CD4-positive, alpha-beta T cell (primary cell): ENCODE measurements around the gene FHL3. TPM values are rescaled to one million over a fixed set of nuclear protein-coding genes. Genes with fewer than 3 reads are reported as not detected.
A peak's percentile ranks its signal among the peaks of the same experiment; 100 is the strongest.

ENCODE experiments used
- ATAC-seq: fragments of 200-7000 bp; cut with Tn5 transposase; one replicate; pipeline ENCODE4 v1.10.0; 2022; ENCODE audit warnings: mild to moderate bottlenecking; ENCODE audit not compliant: poor library complexity
- CTCF ChIA-PET: fragments of 350-600 bp; sonication (Branson Sonifier 250); formaldehyde crosslinking; loops from one replicate; lab custom pipeline; 2021; ENCODE audit warnings: antibody characterized with exemption, inconsistent platforms; lab: Charles Lee
- POLR2A ChIA-PET: fragments of 350-600 bp; sonication (Branson Sonifier 250); formaldehyde crosslinking; loops from one replicate; lab custom pipeline; 2021; ENCODE audit warnings: antibody characterized with exemption, inconsistent platforms; lab: Charles Lee
- DNase-seq, 14 experiments: peaks; one replicate each; pipeline ENCODE4 v3.0.0-alpha.2; 2013 to 2020; ENCODE audit warnings: mixed read lengths in 2 of 14
- H3K27ac ChIP-seq, 2 donors: one replicate each; pipeline versions ENCODE4 v1.5.1 to v1.7.0; 2013; ENCODE audit warnings: low read length in 2 of 2, low read depth in 1 of 2, mild to moderate bottlenecking in 1 of 2
- H3K27me3 ChIP-seq, 2 experiments: 1 replicate in 1 of 2; 2 replicates in 1 of 2; pipeline versions ENCODE4 v1.6.1 to v1.7.0; 2013; ENCODE audit warnings: low read length in 2 of 2, control low read depth in 1 of 2, mild to moderate bottlenecking in 1 of 2, moderate library complexity in 1 of 2; ENCODE audit not compliant: insufficient read depth in 2 of 2, control insufficient read depth in 1 of 2
- H3K36me3 ChIP-seq: one replicate; pipeline ENCODE4 v1.6.1; 2013; ENCODE audit warnings: low read length, control low read depth; ENCODE audit not compliant: insufficient read depth
- H3K4me1 ChIP-seq: one replicate; pipeline ENCODE4 v1.6.1; 2013; ENCODE audit warnings: low read length, control low read depth; ENCODE audit not compliant: insufficient read depth
- H3K4me3 ChIP-seq: one replicate; pipeline ENCODE4 v1.5.1; 2013; ENCODE audit warnings: mild to moderate bottlenecking, low read length, moderate library complexity
- H3K9me3 ChIP-seq, 2 experiments: 1 replicate in 1 of 2; 2 replicates in 1 of 2; pipeline versions ENCODE4 v1.6.1 to v1.7.0; 2013; ENCODE audit warnings: low read length in 2 of 2, mild to moderate bottlenecking in 2 of 2, control low read depth in 1 of 2, moderate library complexity in 1 of 2; ENCODE audit not compliant: control insufficient read depth in 1 of 2, insufficient read depth in 1 of 2
- H3K27ac Mint-ChIP-seq: one replicate; pipeline ENCODE4 v1.8.0; 2020; ENCODE audit warnings: mixed read lengths
- H3K27me3 Mint-ChIP-seq: one replicate; pipeline ENCODE4 v1.8.0; 2021; ENCODE audit warnings: mixed read lengths
- H3K36me3 Mint-ChIP-seq: one replicate; pipeline ENCODE4 v1.8.0; 2021; ENCODE audit warnings: low read depth, mixed read lengths
- H3K4me1 Mint-ChIP-seq: one replicate; pipeline ENCODE4 v1.8.0; 2021; ENCODE audit warnings: low read depth, mixed read lengths
- H3K4me3 Mint-ChIP-seq: one replicate; pipeline ENCODE4 v1.8.0; 2020; ENCODE audit warnings: mild to moderate bottlenecking, mixed read lengths
- H3K9me3 Mint-ChIP-seq: one replicate; pipeline ENCODE4 v1.8.0; 2020; ENCODE audit warnings: mixed read lengths
- intact Hi-C, 2 experiments: fragments of 100-400 bp; cut with DNase I in 1 of 2; cut with micrococcal nuclease in 1 of 2; formaldehyde crosslinking; loops; one replicate each; pipeline versions ENCODE4 v1.15.1 to v1.9.0; 2023 to 2025; cut with DNase I, micrococcal nuclease
- total RNA-seq, 174 experiments: library from RNA in 2 of 174; stranded (reverse) in 2 of 174; gene quantifications; one replicate each; pipeline ENCODE4 v1.2.3 and lab custom pipeline; 2021 to 2026
- TF ChIP-seq, protein P1 (sequence below): fragments of 200-600 bp; IDR thresholded peaks from one replicate; pipeline ENCODE4 v1.8.0; 2022; ENCODE audit warnings: antibody characterized with exemption, mild to moderate bottlenecking

The FHL3 gene
- total RNA-seq, 2 experiments from 2014 or later, result 3.4 to 3.7 TPM

DNA sequence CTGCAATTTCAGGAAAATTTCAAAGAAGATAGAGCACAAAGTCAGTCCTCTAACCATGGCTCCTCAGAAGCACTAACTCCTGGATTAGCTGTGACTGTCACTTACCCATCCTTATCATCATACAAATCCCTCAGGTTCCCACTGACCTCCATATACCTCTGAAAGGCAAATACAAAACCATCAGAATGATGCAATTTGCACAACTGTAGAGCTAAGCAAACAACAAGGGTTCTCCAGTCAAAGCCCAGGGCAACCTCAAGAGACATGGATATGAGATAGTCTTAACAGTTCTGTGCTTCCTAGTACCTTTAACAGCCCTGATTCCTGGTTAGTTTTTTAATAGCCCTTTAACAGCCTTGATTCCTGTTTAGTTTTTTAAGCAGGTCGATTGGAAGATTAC is 17.6 kb downstream of the FHL3 start:
- TF ChIP-seq, protein P1, sequence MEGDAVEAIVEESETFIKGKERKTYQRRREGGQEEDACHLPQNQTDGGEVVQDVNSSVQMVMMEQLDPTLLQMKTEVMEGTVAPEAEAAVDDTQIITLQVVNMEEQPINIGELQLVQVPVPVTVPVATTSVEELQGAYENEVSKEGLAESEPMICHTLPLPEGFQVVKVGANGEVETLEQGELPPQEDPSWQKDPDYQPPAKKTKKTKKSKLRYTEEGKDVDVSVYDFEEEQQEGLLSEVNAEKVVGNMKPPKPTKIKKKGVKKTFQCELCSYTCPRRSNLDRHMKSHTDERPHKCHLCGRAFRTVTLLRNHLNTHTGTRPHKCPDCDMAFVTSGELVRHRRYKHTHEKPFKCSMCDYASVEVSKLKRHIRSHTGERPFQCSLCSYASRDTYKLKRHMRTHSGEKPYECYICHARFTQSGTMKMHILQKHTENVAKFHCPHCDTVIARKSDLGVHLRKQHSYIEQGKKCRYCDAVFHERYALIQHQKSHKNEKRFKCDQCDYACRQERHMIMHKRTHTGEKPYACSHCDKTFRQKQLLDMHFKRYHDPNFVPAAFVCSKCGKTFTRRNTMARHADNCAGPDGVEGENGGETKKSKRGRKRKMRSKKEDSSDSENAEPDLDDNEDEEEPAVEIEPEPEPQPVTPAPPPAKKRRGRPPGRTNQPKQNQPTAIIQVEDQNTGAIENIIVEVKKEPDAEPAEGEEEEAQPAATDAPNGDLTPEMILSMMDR, result no peak
- H3K4me3 Mint-ChIP-seq, result peak overlapping the region; percentile 100
- Histone ChIP-seq H3K4me1 (peaks cover 22% of the 10 kb centered on the region), H3K9me3 (no peaks in the 10 kb centered on the region), H3K27ac (no peak overlapping the region), H3K27me3 (no peaks in the 10 kb centered on the region), H3K36me3 (peaks cover 49% of the 10 kb centered on the region), H3K4me3 (no peak overlapping the region)
- ATAC-seq, result no peak
- no peak for DNase-seq
- peaks cover 58% of the 10 kb centered on the region for H3K36me3 Mint-ChIP-seq
- peaks cover 28% of the 10 kb centered on the region for H3K4me1 Mint-ChIP-seq
- ChIA-PET CTCF (no interaction called here), POLR2A (interaction anchor here (0.8 kb wide), 1 partner anchor 39 kb away, joined by 3 read pairs; no protein-coding TSS in a partner anchor)
- no peak overlapping the region for H3K27ac Mint-ChIP-seq
- no peaks in the 10 kb centered on the region for H3K9me3 Mint-ChIP-seq
- intact Hi-C loops, result loop anchor here in 1 of 2 experiments (2.0 to 5.0 kb wide), 3 partner anchors 40 to 181 kb away; partner anchors contain the start of genes C1orf122 and INPP5B
- no peaks in the 10 kb centered on the region for H3K27me3 Mint-ChIP-seq

DNA sequence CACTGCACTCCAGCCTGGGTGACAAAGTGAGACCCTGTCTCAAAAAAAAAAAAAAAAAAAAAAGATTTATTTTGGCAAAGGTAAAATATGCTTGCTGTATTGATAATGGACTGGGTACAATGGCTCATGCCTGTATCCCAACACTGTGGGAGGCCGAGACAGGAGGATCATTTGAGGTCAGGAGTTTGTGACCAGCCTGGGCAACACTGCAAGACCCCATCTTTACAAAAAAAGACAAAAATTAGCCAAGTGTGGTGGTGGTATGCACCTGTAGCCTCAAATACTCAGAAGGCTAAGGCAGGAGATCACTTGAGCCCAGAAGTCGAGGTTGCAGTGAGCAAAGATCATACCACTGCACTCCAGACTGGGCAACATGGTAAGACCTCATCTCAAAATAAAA is 21.8 kb downstream of the FHL3 start:
- H3K27ac ChIP-seq, result no peak overlapping the region
- intact Hi-C loops, result no loop called here
- no peaks in the 10 kb centered on the region for H3K9me3 ChIP-seq
- no peak for DNase-seq
- Mint-ChIP-seq H3K27me3 (no peaks in the 10 kb centered on the region), H3K4me1 (peaks cover 12% of the 10 kb centered on the region), H3K27ac (no peak overlapping the region), H3K36me3 (peaks cover 90% of the 10 kb centered on the region), H3K4me3 (no peak overlapping the region), H3K9me3 (no peaks in the 10 kb centered on the region)
- no peak overlapping the region for H3K4me3 ChIP-seq
- H3K27me3 ChIP-seq, result no peaks in the 10 kb centered on the region
- peaks cover 3% of the 10 kb centered on the region for H3K4me1 ChIP-seq
- CTCF ChIA-PET, result no interaction called here
- ATAC-seq, result no peak
- peaks cover 88% of the 10 kb centered on the region for H3K36me3 ChIP-seq
- POLR2A ChIA-PET, result no interaction called here
- TF ChIP-seq, protein P1, result no peak

DNA sequence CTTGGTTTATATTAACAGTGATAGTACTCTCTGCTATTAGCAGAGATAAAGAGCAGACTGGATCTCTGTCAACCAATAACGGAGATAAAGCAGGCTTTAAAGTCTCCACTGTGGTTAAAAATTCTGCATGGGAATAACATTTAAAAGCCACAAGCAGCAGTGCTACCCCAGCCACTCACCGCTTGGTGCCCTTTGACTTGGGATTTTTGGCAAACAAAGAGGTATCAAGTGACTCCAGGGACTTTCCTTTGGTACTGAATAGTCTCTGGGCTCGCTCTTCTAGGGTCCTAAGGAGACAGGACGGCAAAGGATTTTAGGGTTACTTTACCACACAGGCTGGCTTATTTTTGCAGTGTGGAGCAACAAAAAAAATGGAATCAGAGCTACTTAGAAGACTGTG is 26.8 kb downstream of the FHL3 start:
- TF ChIP-seq, protein P1, result no peak
- intact Hi-C loops, result loop anchor here in 1 of 2 experiments (5.0 kb wide), 2 partner anchors 86 to 271 kb away; no protein-coding TSS in a partner anchor

More for the DNA sequence above, 26.8 kb downstream of the FHL3 start:
- ChIA-PET POLR2A (no interaction called here), CTCF (interaction anchor here (0.7 kb wide), 1 partner anchor 11 kb away, joined by 3 read pairs; the partner anchor contains the start of gene SF3A3)
- Histone ChIP-seq H3K36me3 (peaks cover 83% of the 10 kb centered on the region), H3K27me3 (no peaks in the 10 kb centered on the region), H3K9me3 (no peaks in the 10 kb centered on the region), H3K4me1 (no peaks in the 10 kb centered on the region), H3K4me3 (no peak overlapping the region), H3K27ac (no peak overlapping the region)
- Mint-ChIP-seq H3K36me3 (peaks cover 94% of the 10 kb centered on the region), H3K9me3 (no peaks in the 10 kb centered on the region), H3K4me3 (no peak overlapping the region), H3K4me1 (no peaks in the 10 kb centered on the region), H3K27me3 (no peaks in the 10 kb centered on the region), H3K27ac (no peak overlapping the region)
- DNase-seq (no peak), ATAC-seq (no peak)
